A549 (cell line): ENCODE data around the gene SATB2. TPM values are rescaled to one million over a fixed set of nuclear protein-coding genes. Genes with fewer than 3 reads are reported as not detected.

Source experiments
- ATAC-seq, 2 experiments: fragments of 200-7000 bp in 1 of 2; fragments of >200 bp in 1 of 2; cut with Nextera tagmentation in 1 of 2; cut with Tn5 transposase in 1 of 2; 3 replicates each; pipeline versions ENCODE4 v1.8.0 to v1.9.1; 2018 to 2020; ENCODE audit warnings: mild to moderate bottlenecking in 1 of 2, moderate library complexity in 1 of 2
- CTCF ChIA-PET: fragments of 300-600 bp; sonication (Branson Sonifier 250); formaldehyde crosslinking; extraction: SDS; loops from one replicate; lab custom pipeline; 2021; ENCODE audit warnings: antibody characterized with exemption, inconsistent platforms; lab: Yijun Ruan, JAX
- POLR2A ChIA-PET: fragments of 350-600 bp; formaldehyde crosslinking; extraction: SDS; loops from one replicate; lab custom pipeline; 2021; ENCODE audit warnings: antibody characterized with exemption, inconsistent platforms; lab: Yijun Ruan, JAX
- DNase-seq, 2 experiments: peaks; one replicate each; pipeline versions ENCODE4 v3.0.0 to v3.0.0-alpha.2; 2011 to 2016; ENCODE audit warnings: low read depth in 1 of 2, low spot score in 1 of 2
- FAIRE-seq: peaks from 2 replicates; lab custom pipeline; 2011; peaks lifted over from hg19 to GRCh38; lab: Jason Lieb, UNC
- H3K27ac ChIP-seq, 2 experiments: fragments of >200 bp; sonication (Bioruptor Twin); formaldehyde crosslinking; 3 replicates each; pipeline ENCODE4 v1.5.1; 2016 to 2017
- H3K4me1 ChIP-seq: fragments of >200 bp; sonication (Bioruptor Twin); formaldehyde crosslinking; 3 replicates; pipeline ENCODE4 v1.6.1; 2016
- H3K4me2 ChIP-seq: fragments of >200 bp; sonication (Bioruptor Twin); formaldehyde crosslinking; 3 replicates; pipeline ENCODE4 v1.6.1; 2016
- H3K4me3 ChIP-seq: fragments of >200 bp; sonication (Bioruptor Twin); formaldehyde crosslinking; 3 replicates; pipeline ENCODE4 v1.5.1; 2016
- H3K9me3 ChIP-seq: fragments of >200 bp; sonication (Bioruptor Twin); formaldehyde crosslinking; 3 replicates; pipeline ENCODE4 v1.6.1; 2016
- BHLHE40 ChIP-seq: IDR thresholded peaks from 2 replicates; pipeline ENCODE4 v1.6.1; 2012; ENCODE audit warnings: low read depth, low read length, inconsistent platforms
- CHD4 ChIP-seq: fragments of 200-600 bp; sonication (generic); IDR thresholded peaks from 2 replicates; pipeline ENCODE4 v1.6.1; 2016; ENCODE audit warnings: antibody characterized with exemption, mild to moderate bottlenecking, borderline replicate concordance
- FOSL2 ChIP-seq, 2 experiments: fragments of 450-650 bp in 1 of 2; fragments of >200 bp in 1 of 2; sonication (Bioruptor Twin) in 1 of 2; formaldehyde crosslinking; IDR thresholded peaks; 2 replicates each; pipeline versions ENCODE4 v1.5.0 to v1.6.1; 2016 to 2020; ENCODE audit warnings: mild to moderate bottlenecking in 1 of 2, moderate library complexity in 1 of 2
- FOXS1 ChIP-seq: fragments of 250-450 bp; sonication (Bioruptor Pico); IDR thresholded peaks from 2 replicates; pipeline ENCODE4 v1.5.0; 2020; ENCODE audit warnings: mild to moderate bottlenecking, moderate library complexity
- GATA3 ChIP-seq: IDR thresholded peaks from 2 replicates; pipeline ENCODE4 v1.6.1; 2012; ENCODE audit warnings: borderline replicate concordance
- HEYL ChIP-seq: fragments of 250-450 bp; sonication (Bioruptor Pico); IDR thresholded peaks from 2 replicates; pipeline ENCODE4 v1.8.0; 2021; ENCODE audit warnings: mild to moderate bottlenecking, moderate library complexity
- HOXA7 ChIP-seq: fragments of 250-450 bp; sonication (Bioruptor Pico); IDR thresholded peaks from 2 replicates; pipeline ENCODE4 v1.5.0; 2020; ENCODE audit warnings: mild to moderate bottlenecking, moderate library complexity
- JUN ChIP-seq, 2 experiments: fragments of >200 bp; sonication (Bioruptor Twin); formaldehyde crosslinking; IDR thresholded peaks; 2 replicates in 1 of 2; 3 replicates in 1 of 2; pipeline ENCODE4 v1.6.1; 2016 to 2017
- MAFK ChIP-seq: fragments of 450-650 bp; IDR thresholded peaks from 2 replicates; pipeline ENCODE4 v1.6.1; 2014; ENCODE audit not compliant: partially characterized antibody
- NFE2L2 ChIP-seq: fragments of 150-350 bp; conservative IDR thresholded peaks from 2 replicates; pipeline ENCODE4 v1.6.1; 2014; ENCODE audit warnings: low read length
- POLR2A ChIP-seq: IDR thresholded peaks from 2 replicates; pipeline ENCODE4 v1.6.1; 2012; ENCODE audit warnings: mild to moderate bottlenecking, low read length
- RAD21 ChIP-seq, 2 experiments: fragments of >200 bp in 1 of 2; sonication (Bioruptor Twin) in 1 of 2; formaldehyde crosslinking in 1 of 2; IDR thresholded peaks in 1 of 2; conservative IDR thresholded peaks in 1 of 2; 2 replicates in 1 of 2; 3 replicates in 1 of 2; pipeline ENCODE4 v1.6.1; 2012 to 2018; ENCODE audit warnings: inconsistent platforms in 1 of 2
- TP53 ChIP-seq: fragments of 250-450 bp; sonication (Bioruptor Pico); IDR thresholded peaks from 2 replicates; pipeline ENCODE4 v1.5.0; 2021; ENCODE audit warnings: mild to moderate bottlenecking, moderate library complexity
- ZSCAN20 ChIP-seq: fragments of 250-450 bp; sonication (Bioruptor Pico); IDR thresholded peaks from 2 replicates; pipeline ENCODE4 v1.8.0; 2022; ENCODE audit warnings: mild to moderate bottlenecking, moderate library complexity
- WGBS: methylation state at CpG from one replicate; pipeline ENCODE4 v1.1.6; 2017; ENCODE audit errors: missing lambda C conversion rate; 5-methylcytosine and 5-hydroxymethylcytosine counted together
- polyA minus RNA-seq: library from RNA; depleted of rRNA, polyadenylated mRNA; stranded (reverse); fragments of >200 nt; gene quantifications from 2 replicates; pipeline ENCODE4 v1.2.3, GENCODE V29; 2011; rRNA and poly(A)+ RNA removed
- polyA plus RNA-seq, 4 experiments: library from polyadenylated mRNA; depleted of rRNA in 3 of 4; stranded (reverse); fragments of >200 nt; fragmentation: RNase III in 1 of 4; extraction: RNeasy Plus Mini Kit Qiagen cat#74134 plus additional on column Dnase treatment in 1 of 4; gene quantifications; 2 replicates in 3 of 4; 3 replicates in 1 of 4; pipeline ENCODE4 v1.2.3, GENCODE V29; 2011 to 2017
- TF ChIP-seq, protein P1 (sequence below): IDR thresholded peaks from 2 replicates; pipeline ENCODE4 v1.6.1; 2012; ENCODE audit warnings: low read depth, borderline replicate concordance
- TF ChIP-seq, protein P2 (sequence below): fragments of 450-650 bp; IDR thresholded peaks from 2 replicates; pipeline ENCODE4 v1.6.1; 2014; ENCODE audit warnings: antibody characterized with exemption

The SATB2 gene
- polyA plus RNA-seq (2011; rRNA removed), result 3.4 and 4.0 TPM in 2 replicates
- polyA plus RNA-seq (2012; cell fraction: cytosol; rRNA removed), result 2.2 TPM in 2 replicates
- 6.4 and 7.4 TPM in 2 replicates for polyA plus RNA-seq (2012; cell fraction: nucleus; rRNA removed)
- polyA plus RNA-seq (2017; fragmentation: RNase III; extraction: RNeasy Plus Mini Kit Qiagen cat#74134 plus additional on column Dnase treatment), result 1.6 to 2.3 TPM (median 1.9 TPM) in 3 replicates
- 15.0 and 16.5 TPM in 2 replicates for polyA minus RNA-seq

DNA sequence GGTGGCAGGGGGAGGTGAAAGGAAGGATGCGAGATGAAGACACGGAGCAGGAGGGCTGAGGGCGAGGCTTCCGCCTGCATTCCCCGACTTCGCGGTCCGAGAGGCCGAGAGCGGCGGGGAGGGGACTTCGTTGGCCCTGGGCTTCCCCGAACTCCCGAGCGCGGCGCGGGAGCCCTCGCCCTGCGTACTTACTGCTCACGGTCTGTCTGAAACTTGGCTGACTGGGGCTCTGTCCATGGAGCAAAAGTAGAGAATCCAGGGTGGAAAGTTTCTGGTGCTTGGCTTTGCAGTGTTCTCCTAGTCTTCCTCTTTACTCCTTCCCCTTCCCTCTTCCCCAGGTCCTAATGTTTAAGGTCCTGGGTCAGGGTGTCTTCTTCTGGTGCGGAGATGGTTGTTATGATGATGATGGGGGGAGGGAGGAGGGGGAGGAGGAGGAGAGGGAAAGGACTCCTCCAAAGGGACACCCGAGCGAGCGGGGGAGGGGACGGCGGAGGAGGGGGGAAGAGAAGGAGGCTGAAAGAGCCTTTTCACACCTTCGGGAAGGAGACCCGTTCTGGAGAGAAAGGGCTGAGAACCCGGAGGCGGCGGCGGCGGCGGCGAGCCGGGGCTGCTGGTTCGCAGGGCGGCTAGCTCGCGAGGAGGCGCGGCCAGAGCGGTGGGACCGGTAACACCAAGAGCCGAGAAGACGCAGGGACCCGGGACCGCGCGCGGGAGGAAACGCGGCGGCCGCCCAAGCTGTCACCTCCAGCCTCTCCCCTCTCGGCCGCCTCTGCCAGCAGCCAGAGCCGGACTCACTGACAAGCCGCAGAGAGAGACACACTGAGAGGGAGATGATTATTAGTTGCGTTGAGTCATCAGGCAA is at the start of gene SATB2:
TSS of gene SATB2 (minus strand) at position 793 of the 862 bp plus-strand sequence. CDS start 1,902 bp downstream, outside the sequence.
- Histone ChIP-seq H3K27ac (peak within 1 kb of the TSS; percentile 97 to 98), H3K4me1 (peaks cover 17% of the 10 kb centered on the region)
- DNase-seq (peak; percentile 25 to 51), ATAC-seq (peak; percentile 6 to 35; a peak in 4 of 6 replicates)
- POLR2A ChIA-PET, result no interaction called here
- TF ChIP-seq JUN (IDR thresholded peaks at IDR 0.05) (0 out of 5 replicates have a peak, but pooled peaks of 1 of the 2 experiments have one; percentile 14), TP53 (no peak)
- TF ChIP-seq, protein P1, sequence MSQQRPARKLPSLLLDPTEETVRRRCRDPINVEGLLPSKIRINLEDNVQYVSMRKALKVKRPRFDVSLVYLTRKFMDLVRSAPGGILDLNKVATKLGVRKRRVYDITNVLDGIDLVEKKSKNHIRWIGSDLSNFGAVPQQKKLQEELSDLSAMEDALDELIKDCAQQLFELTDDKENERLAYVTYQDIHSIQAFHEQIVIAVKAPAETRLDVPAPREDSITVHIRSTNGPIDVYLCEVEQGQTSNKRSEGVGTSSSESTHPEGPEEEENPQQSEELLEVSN, result 0 out of 2 replicates have a peak, but pooled peaks have one; percentile 10
- TF ChIP-seq, all 56 proteins: peak for 2
- CTCF ChIA-PET, result interaction anchor here (1.2 kb wide), 1 partner anchor 8 kb away, joined by 3 read pairs; no protein-coding TSS in a partner anchor
- Histone ChIP-seq H3K4me2 (peak within 1 kb of the TSS; percentile 99), H3K4me3 (peak within 1 kb of the TSS; percentile 83), H3K9me3 (no peaks in the 10 kb centered on the region)
- FAIRE-seq, result no peak
- under 1% methylated on average over 53 of the region's 61 CpGs for WGBS

DNA sequence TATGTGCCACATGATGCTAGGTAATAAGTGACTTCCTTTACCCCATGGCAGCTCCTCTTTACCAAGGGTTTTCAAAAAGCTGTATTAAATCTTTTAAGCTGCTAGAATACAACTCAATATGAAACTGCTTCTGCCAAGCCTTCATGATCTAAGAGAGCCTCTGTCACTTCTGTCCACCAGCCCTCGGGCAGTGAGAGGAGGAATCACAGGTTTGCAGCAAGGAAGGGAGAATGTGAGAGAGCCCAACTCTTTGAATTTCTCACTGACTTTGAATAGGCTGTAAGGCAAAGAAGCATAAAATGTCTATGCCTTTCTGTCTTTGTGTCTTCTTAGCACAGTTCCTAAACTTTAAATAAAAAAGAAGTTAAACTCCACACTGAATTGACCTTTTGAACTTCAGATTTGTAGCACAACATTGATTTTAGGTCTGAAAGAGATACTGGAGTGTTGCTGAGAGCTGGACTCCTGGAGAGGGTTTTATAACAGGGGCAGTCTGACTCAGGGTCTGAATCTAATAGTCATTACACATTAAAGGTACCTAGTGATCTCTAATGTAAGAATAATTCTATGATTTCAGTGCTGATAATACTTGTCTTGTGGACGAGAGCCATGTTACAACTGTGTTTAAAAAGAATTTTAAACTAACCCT is 48.1 kb upstream of the SATB2 start:
- no peak overlapping the region for H3K4me3 ChIP-seq
- FAIRE-seq, result no peak
- POLR2A ChIA-PET, result no interaction called here
- ATAC-seq, result no peak
- CTCF ChIA-PET, result interaction anchor here (1.0 kb wide), 1 partner anchor 66 kb away, joined by 3 read pairs; no protein-coding TSS in a partner anchor
- H3K4me2 ChIP-seq, result no peak overlapping the region
- no peaks in the 10 kb centered on the region for H3K4me1 ChIP-seq
- WGBS, result 15% methylated on average over 2 of the region's 2 CpGs
- no peak for DNase-seq
- no peak overlapping the region for H3K27ac ChIP-seq
- TF ChIP-seq GATA3 (no peak), HEYL (CRISPR knock-in tag) (no peak), POLR2A (no peak), FOSL2 (IDR thresholded peaks at IDR 0.05) (no peak), FOSL2 (CRISPR knock-in tag; IDR thresholded peaks at IDR 0.05) (no peak), ZSCAN20 (no peak), FOXS1 (no peak), JUN (IDR thresholded peaks at IDR 0.05) (no peak), HOXA7 (no peak), BHLHE40 (no peak), CHD4 (no peak)
- H3K9me3 ChIP-seq, result no peaks in the 10 kb centered on the region

DNA sequence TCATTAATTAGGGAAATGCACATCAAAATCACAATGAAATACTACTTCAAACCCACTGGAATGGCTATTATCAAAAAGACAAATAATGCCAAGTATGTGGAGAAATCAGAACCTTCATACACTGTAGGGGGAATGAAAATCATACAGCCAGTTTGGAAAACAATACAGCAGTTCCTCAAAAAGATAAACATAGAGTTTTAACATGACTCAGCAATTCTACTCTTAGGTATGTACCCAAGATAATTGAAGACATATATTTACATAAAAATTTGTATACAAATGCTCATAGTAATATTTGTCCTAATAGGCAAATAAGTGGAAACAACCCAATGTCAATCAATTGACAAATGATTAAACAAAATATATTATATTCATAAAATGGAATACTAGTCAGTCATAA is 45.4 kb upstream of the SATB2 start:
- DNase-seq (no peak), FAIRE-seq (no peak), ATAC-seq (no peak)
- ChIA-PET POLR2A (no interaction called here), CTCF (no interaction called here)
- H3K4me1 ChIP-seq, result no peaks in the 10 kb centered on the region
- no peak overlapping the region for H3K4me3 ChIP-seq
- TF ChIP-seq MAFK, result peak; percentile 93
- TF ChIP-seq RAD21 (conservative IDR thresholded peaks at IDR 0.05 in 1 of 2, IDR thresholded peaks at IDR 0.05 in 1 of 2), result no peak
- TF ChIP-seq NFE2L2, result peak; percentile 87
- no peaks in the 10 kb centered on the region for H3K9me3 ChIP-seq
- H3K27ac ChIP-seq, result no peak overlapping the region
- H3K4me2 ChIP-seq, result no peak overlapping the region

DNA sequence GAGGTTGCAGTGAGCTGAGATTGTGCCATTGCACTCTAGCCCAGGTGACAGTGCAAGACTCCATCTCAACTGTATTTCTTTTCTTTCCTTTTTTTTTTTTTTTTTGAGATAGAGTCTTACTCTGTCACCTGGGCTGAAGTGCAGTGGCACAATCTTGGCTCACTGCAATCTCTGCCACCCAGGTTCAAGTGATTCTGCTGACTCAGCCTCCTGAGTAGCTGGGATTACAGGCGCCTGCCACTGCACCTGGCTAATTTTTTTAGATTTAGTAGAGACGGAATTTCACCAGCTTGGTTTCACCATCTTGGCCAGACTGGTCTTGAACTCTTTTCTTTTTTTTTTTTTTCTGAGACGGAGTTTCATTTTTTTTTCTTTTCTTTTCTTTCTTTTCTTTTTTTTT is 41.3 kb upstream of the SATB2 start:
- Histone ChIP-seq H3K27ac (no peak overlapping the region), H3K4me3 (no peak overlapping the region), H3K4me1 (no peaks in the 10 kb centered on the region), H3K9me3 (no peaks in the 10 kb centered on the region), H3K4me2 (no peak overlapping the region)
- ChIA-PET CTCF (interaction anchor here (0.7 to 1.4 kb wide), 3 partner anchors 10 to 170 kb away, joined by 4 to 5 read pairs (median 4); no protein-coding TSS in a partner anchor), POLR2A (interaction anchor here (0.7 kb wide), 1 partner anchor 1045 kb away, joined by 4 read pairs; no protein-coding TSS in a partner anchor)
- no peak for DNase-seq
- WGBS, result 55% methylated on average over 3 of the region's 3 CpGs
- TF ChIP-seq MAFK, result peak; percentile 47
- TF ChIP-seq, protein P2, sequence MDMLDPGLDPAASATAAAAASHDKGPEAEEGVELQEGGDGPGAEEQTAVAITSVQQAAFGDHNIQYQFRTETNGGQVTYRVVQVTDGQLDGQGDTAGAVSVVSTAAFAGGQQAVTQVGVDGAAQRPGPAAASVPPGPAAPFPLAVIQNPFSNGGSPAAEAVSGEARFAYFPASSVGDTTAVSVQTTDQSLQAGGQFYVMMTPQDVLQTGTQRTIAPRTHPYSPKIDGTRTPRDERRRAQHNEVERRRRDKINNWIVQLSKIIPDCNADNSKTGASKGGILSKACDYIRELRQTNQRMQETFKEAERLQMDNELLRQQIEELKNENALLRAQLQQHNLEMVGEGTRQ, result no peak
- FAIRE-seq, result no peak
- ATAC-seq, result no peak
